B cell (primary cell): ENCODE measurements around the gene IGF1R. TPM values are rescaled to one million over a fixed set of nuclear protein-coding genes. Genes with fewer than 3 reads are reported as not detected.

ENCODE experiments used
- ATAC-seq: fragments of 200-7000 bp; cut with Tn5 transposase; one replicate; pipeline ENCODE4 v1.10.0; 2021; ENCODE audit warnings: low read depth, mild to moderate bottlenecking, moderate number of reproducible peaks, moderate library complexity
- CTCF ChIA-PET: fragments of 350-600 bp; sonication (Branson Sonifier 250); formaldehyde crosslinking; loops from one replicate; lab custom pipeline; 2021; ENCODE audit warnings: antibody characterized with exemption, inconsistent platforms; lab: Charles Lee
- POLR2A ChIA-PET: fragments of 350-600 bp; sonication (Branson Sonifier 250); formaldehyde crosslinking; loops from one replicate; lab custom pipeline; 2021; ENCODE audit warnings: antibody characterized with exemption; lab: Charles Lee
- DNase-seq: peaks from one replicate; pipeline ENCODE4 v3.0.0; 2013
- H2AFZ ChIP-seq: 2 replicates; pipeline ENCODE4 v1.6.1; 2012; ENCODE audit warnings: mild to moderate bottlenecking, low read depth, low read length; ENCODE audit not compliant: insufficient read depth, poor library complexity, severe bottlenecking
- H3K27ac ChIP-seq, 2 donors: 1 replicate in 1 of 2; 2 replicates in 1 of 2; pipeline ENCODE4 v1.5.1; 2012 to 2013; ENCODE audit warnings: low read length in 2 of 2, mild to moderate bottlenecking in 2 of 2, moderate library complexity in 1 of 2
- H3K27me3 ChIP-seq, 4 experiments: fragments of 200-600 bp in 1 of 4; sonication (generic) in 1 of 4; replicated peaks in 1 of 4; 1 replicate in 2 of 4; 2 replicates in 2 of 4; pipeline versions ENCODE4 v1.6.1 to v1.7.0; 2013 to 2016; ENCODE audit warnings: low read length in 3 of 4, mild to moderate bottlenecking in 2 of 4, mixed read lengths in 1 of 4, moderate library complexity in 1 of 4; ENCODE audit not compliant: insufficient read depth in 4 of 4, control insufficient read depth in 3 of 4; ENCODE audit errors: control extremely low read depth in 1 of 4
- H3K36me3 ChIP-seq, 2 experiments: replicated peaks in 1 of 2; 1 replicate in 1 of 2; 2 replicates in 1 of 2; pipeline versions ENCODE4 v1.6.1 to v1.7.1; 2013; ENCODE audit warnings: low read length in 1 of 2; ENCODE audit not compliant: insufficient read depth in 2 of 2, control insufficient read depth in 1 of 2; ENCODE audit errors: control extremely low read depth in 1 of 2, extremely low read depth in 1 of 2
- H3K4me1 ChIP-seq, 2 donors: fragments of 200-600 bp in 1 of 2; sonication (generic) in 1 of 2; 1 replicate in 1 of 2; 2 replicates in 1 of 2; pipeline versions ENCODE4 v1.5.1 to v1.6.1; 2013 to 2017; ENCODE audit warnings: low read length in 2 of 2; ENCODE audit not compliant: control insufficient read depth in 2 of 2, insufficient read depth in 2 of 2
- H3K4me2 ChIP-seq: replicated peaks from 2 replicates; pipeline ENCODE3; 2012; ENCODE audit warnings: mild to moderate bottlenecking, low read depth, low read length; ENCODE audit not compliant: poor library complexity, severe bottlenecking
- H3K4me3 ChIP-seq, 5 experiments: fragments of 200-600 bp in 1 of 5; sonication (generic) in 1 of 5; 1 replicate in 3 of 5; 2 replicates in 2 of 5; pipeline versions ENCODE4 v1.5.1 to v1.7.0; 2011 to 2016; ENCODE audit warnings: low read length in 4 of 5, mild to moderate bottlenecking in 4 of 5, low read depth in 2 of 5, control low read depth in 1 of 5, moderate library complexity in 1 of 5; ENCODE audit not compliant: insufficient read depth in 1 of 5; ENCODE audit errors: control extremely low read depth in 1 of 5, extremely low read depth in 1 of 5
- H3K79me2 ChIP-seq: fragments of 200-600 bp; sonication (generic); one replicate; pipeline ENCODE4 v1.6.0; 2016; ENCODE audit warnings: low read length; ENCODE audit not compliant: control insufficient read depth, insufficient read depth
- H3K9ac ChIP-seq: fragments of 200-600 bp; sonication (generic); 2 replicates; pipeline ENCODE4 v1.6.1; 2017; ENCODE audit warnings: mild to moderate bottlenecking, low read length, moderate library complexity
- H3K9me3 ChIP-seq, 3 donors: one replicate each; pipeline versions ENCODE4 v1.6.1 to v1.7.1; 2013; ENCODE audit warnings: low read length in 2 of 3; ENCODE audit not compliant: control insufficient read depth in 2 of 3, insufficient read depth in 1 of 3; ENCODE audit errors: control extremely low read depth in 1 of 3
- H4K20me1 ChIP-seq: 2 replicates; pipeline ENCODE4 v1.6.0; 2012; ENCODE audit warnings: mild to moderate bottlenecking, low read length; ENCODE audit not compliant: insufficient read depth, control insufficient read depth, poor library complexity, severe bottlenecking
- H3K27ac Mint-ChIP-seq: one replicate; pipeline ENCODE4 v1.8.0; 2021; ENCODE audit warnings: mixed read lengths
- H3K27me3 Mint-ChIP-seq: one replicate; pipeline ENCODE4 v1.8.0; 2021; ENCODE audit warnings: mixed read lengths
- H3K4me1 Mint-ChIP-seq: one replicate; pipeline ENCODE4 v1.8.0; 2021; ENCODE audit warnings: mixed read lengths
- H3K4me3 Mint-ChIP-seq: one replicate; pipeline ENCODE4 v1.8.0; 2021; ENCODE audit warnings: mixed read lengths
- H3K9me3 Mint-ChIP-seq: one replicate; pipeline ENCODE4 v1.8.0; 2022; ENCODE audit warnings: mixed read lengths; ENCODE audit not compliant: insufficient read depth
- EZH2 ChIP-seq: IDR thresholded peaks from 2 replicates; pipeline ENCODE4 v1.6.1; 2012; ENCODE audit warnings: borderline replicate concordance, low read depth, mild to moderate bottlenecking, moderate library complexity, low read length; ENCODE audit not compliant: insufficient read depth, poor library complexity, severe bottlenecking
- WGBS: methylation state at CpG from one replicate; pipeline ENCODE4 v1.1.5; 2013; ENCODE audit warnings: missing lambda C conversion rate; ENCODE audit not compliant: insufficient coverage; 5-methylcytosine and 5-hydroxymethylcytosine counted together
- intact Hi-C: fragments of 100-400 bp; cut with micrococcal nuclease; formaldehyde crosslinking; loops from one replicate; pipeline ENCODE4 v1.10.0; 2022
- polyA plus RNA-seq: library from polyadenylated mRNA; depleted of rRNA; stranded (reverse); fragments of >200 nt; gene quantifications from 2 replicates; pipeline ENCODE4 v1.2.3, GENCODE V29; 2012
- total RNA-seq, 2 donors: library from RNA; stranded (reverse); fragments of 120-200 nt in 1 of 2; gene quantifications; 1 replicate in 1 of 2; 2 replicates in 1 of 2; pipeline versions ENCODE4 v1.2.3 to v1.2.4, GENCODE V29; 2013 to 2022
- TF ChIP-seq, protein P1 (sequence below): fragments of 200-600 bp; IDR thresholded peaks from one replicate; pipeline ENCODE4 v1.8.0; 2022; ENCODE audit warnings: antibody characterized with exemption, mild to moderate bottlenecking

IGF1R gene
- total and polyA plus RNA-seq, 2 donors (not counting 1 experiment from before 2014, with no cell fraction given) = 5.4 to 23.1 TPM

DNA sequence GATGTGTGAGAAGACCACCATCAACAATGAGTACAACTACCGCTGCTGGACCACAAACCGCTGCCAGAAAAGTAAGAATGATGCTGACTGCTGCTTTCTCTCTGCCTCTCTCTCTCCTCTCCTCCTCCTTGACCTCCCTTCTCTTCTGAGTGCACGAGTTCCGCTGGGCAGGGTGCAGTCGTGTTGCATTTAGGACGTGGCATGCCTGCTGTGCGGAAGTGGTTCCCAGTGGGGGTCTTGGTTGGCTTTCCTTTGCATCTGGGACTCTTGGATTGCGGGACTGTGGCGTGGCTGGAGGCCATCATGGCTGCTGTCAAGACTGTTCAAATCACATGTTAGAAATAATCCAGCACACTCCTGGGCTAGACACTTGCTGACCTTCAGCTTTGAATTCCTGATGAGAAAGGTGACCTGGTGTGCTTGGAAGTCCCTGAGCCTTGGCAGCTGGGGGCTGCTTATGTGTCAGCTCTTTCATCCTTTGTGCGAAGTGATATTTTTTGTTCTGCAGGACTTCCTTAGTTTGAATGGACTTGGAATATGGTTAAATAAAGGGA lies 59.8 kb downstream of the IGF1R start:
- H4K20me1 ChIP-seq = no peaks in the 10 kb centered on the region
- H3K27ac ChIP-seq = no peak overlapping the region
- WGBS = 98% methylated on average over 9 of the region's 10 CpGs
- intact Hi-C loops = no loop called here
- peaks cover 6 to 12% of the 10 kb centered on the region in 2 donors for H3K4me1 ChIP-seq
- no peak for ATAC-seq
- TF ChIP-seq EZH2 = no peak
- TF ChIP-seq, protein P1, sequence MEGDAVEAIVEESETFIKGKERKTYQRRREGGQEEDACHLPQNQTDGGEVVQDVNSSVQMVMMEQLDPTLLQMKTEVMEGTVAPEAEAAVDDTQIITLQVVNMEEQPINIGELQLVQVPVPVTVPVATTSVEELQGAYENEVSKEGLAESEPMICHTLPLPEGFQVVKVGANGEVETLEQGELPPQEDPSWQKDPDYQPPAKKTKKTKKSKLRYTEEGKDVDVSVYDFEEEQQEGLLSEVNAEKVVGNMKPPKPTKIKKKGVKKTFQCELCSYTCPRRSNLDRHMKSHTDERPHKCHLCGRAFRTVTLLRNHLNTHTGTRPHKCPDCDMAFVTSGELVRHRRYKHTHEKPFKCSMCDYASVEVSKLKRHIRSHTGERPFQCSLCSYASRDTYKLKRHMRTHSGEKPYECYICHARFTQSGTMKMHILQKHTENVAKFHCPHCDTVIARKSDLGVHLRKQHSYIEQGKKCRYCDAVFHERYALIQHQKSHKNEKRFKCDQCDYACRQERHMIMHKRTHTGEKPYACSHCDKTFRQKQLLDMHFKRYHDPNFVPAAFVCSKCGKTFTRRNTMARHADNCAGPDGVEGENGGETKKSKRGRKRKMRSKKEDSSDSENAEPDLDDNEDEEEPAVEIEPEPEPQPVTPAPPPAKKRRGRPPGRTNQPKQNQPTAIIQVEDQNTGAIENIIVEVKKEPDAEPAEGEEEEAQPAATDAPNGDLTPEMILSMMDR = no peak
- H3K79me2 ChIP-seq = peaks cover 6% of the 10 kb centered on the region
- H3K9ac ChIP-seq = no peak overlapping the region
- ChIA-PET CTCF (no interaction called here), POLR2A (no interaction called here)
- H3K27me3 ChIP-seq = no peaks in the 10 kb centered on the region
- no peak for DNase-seq
- Mint-ChIP-seq H3K4me1 (peaks cover 7% of the 10 kb centered on the region), H3K4me3 (no peak overlapping the region), H3K27ac (no peak overlapping the region), H3K9me3 (peaks cover 9% of the 10 kb centered on the region), H3K27me3 (no peaks in the 10 kb centered on the region)
- H3K9me3 ChIP-seq = peaks cover 0 to 7% (median 5%) of the 10 kb centered on the region in 3 donors
- H2AFZ ChIP-seq = no peak overlapping the region
- H3K4me3 ChIP-seq = no peak overlapping the region
- H3K4me2 ChIP-seq = no peak overlapping the region
- no peaks in the 10 kb centered on the region for H3K36me3 ChIP-seq

DNA sequence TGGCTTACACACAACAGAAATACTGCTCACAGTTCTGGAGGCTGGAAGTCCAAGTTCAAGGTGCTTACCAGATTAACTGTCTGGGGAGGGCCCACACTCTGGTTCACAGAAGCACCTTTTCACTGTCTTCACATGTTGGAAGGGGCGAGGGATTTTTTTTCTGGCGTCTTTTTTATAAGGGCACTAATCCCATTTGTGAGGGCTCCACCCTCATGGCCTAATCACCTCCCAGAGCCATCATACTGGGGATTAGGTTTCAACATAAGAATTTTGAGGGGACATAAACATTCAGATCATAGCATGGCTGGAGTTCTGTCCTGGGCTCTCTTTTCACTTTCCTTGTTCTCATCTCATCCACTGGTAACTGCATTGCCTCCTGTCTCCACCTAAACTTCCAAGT lies 63.5 kb downstream of the IGF1R start:
- H3K9me3 Mint-ChIP-seq = peaks cover 9% of the 10 kb centered on the region

More for the DNA sequence above, 63.5 kb downstream of the IGF1R start:
- Histone ChIP-seq H3K4me3 (no peak overlapping the region), H3K27me3 (no peaks in the 10 kb centered on the region), H3K79me2 (peaks cover 6% of the 10 kb centered on the region), H4K20me1 (peaks cover 4% of the 10 kb centered on the region), H3K27ac (no peak overlapping the region), H3K4me1 (peaks cover 11 to 14% of the 10 kb centered on the region in 2 donors), H3K4me2 (no peak overlapping the region), H3K36me3 (no peaks in the 10 kb centered on the region), H3K9me3 (peaks cover 0 to 7% (median 5%) of the 10 kb centered on the region in 3 donors), H2AFZ (no peak overlapping the region), H3K9ac (no peak overlapping the region)
- Mint-ChIP-seq H3K27me3 (no peaks in the 10 kb centered on the region), H3K4me3 (no peak overlapping the region), H3K4me1 (peaks cover 14% of the 10 kb centered on the region), H3K27ac (no peak overlapping the region)
- no peak for TF ChIP-seq EZH2
- TF ChIP-seq, protein P1 = no peak
- no CpG with 5 or more reads among the region's 2 CpGs for WGBS
- ChIA-PET CTCF (no interaction called here), POLR2A (no interaction called here)
- intact Hi-C loops = no loop called here
- ATAC-seq = no peak
- DNase-seq = no peak
